Ovary (tissue), 3 donors: ENCODE results near the gene ZNHIT6.

Source experiments
- EP300 ChIP-seq: sonication (generic); formaldehyde crosslinking; IDR thresholded peaks from one replicate; pipeline ENCODE4 v1.6.1; 2017; ENCODE audit warnings: antibody characterized with exemption
- POLR2A ChIP-seq: fragments of 450-650 bp; IDR thresholded peaks from one replicate; pipeline ENCODE4 v1.6.1; 2017; ENCODE audit warnings: antibody characterized with exemption, mild to moderate bottlenecking, moderate library complexity
- TF ChIP-seq, protein P1 (sequence below), 3 donors: fragments of 450-650 bp in 2 of 3; fragments of 200-600 bp in 1 of 3; IDR thresholded peaks; one replicate each; pipeline versions ENCODE4 v1.5.1 to v1.8.0; 2016 to 2022; ENCODE audit warnings: antibody characterized with exemption in 3 of 3, mild to moderate bottlenecking in 1 of 3
- donor health status: DM: no; HTN: no; CAD: no.

DNA sequence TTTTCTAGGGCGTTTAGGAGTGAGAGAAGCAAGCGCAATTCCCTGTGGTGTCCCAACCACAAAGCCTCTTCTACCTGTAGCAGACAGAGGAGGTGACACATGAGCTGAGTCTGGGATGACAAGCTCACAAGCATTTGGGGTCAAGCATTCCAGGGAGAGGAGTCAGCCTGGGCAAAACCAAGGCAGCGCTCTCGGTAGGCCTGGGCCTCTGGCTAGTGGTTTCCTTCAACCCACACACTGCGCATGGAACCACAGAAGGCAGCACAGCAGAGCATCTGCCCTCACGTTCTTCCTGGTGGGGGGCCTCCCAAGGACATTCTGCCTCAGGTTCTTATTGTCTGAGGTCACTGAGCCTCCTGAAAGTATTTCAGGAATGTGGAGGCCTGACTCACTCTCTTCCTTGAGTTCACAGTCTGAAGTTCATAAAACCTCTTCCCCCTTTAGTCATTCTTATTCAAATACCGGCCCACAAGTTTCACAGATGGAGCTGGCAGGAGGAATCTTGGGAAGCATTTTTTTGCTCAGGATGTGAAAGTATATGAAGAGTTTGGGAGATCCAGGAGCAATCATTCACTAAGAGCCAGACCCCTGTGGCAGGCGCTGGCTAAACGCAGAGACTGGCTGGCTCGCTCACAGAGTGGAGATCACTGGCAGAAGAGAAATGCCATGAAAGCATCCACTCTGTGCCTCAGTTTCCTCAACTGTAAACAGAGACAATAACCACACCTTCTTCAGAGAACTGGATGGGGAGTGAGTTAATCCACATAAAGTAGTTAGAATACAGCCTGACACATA is 100.9 kb downstream of the ZNHIT6 start:
- TF ChIP-seq, protein P1, sequence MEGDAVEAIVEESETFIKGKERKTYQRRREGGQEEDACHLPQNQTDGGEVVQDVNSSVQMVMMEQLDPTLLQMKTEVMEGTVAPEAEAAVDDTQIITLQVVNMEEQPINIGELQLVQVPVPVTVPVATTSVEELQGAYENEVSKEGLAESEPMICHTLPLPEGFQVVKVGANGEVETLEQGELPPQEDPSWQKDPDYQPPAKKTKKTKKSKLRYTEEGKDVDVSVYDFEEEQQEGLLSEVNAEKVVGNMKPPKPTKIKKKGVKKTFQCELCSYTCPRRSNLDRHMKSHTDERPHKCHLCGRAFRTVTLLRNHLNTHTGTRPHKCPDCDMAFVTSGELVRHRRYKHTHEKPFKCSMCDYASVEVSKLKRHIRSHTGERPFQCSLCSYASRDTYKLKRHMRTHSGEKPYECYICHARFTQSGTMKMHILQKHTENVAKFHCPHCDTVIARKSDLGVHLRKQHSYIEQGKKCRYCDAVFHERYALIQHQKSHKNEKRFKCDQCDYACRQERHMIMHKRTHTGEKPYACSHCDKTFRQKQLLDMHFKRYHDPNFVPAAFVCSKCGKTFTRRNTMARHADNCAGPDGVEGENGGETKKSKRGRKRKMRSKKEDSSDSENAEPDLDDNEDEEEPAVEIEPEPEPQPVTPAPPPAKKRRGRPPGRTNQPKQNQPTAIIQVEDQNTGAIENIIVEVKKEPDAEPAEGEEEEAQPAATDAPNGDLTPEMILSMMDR (IDR thresholded peaks at IDR 0.05): no peak
- TF ChIP-seq EP300: no peak
- no peak for TF ChIP-seq POLR2A
